Liver (tissue), 3 donors: ENCODE data around the gene UHRF2.

ENCODE experiments used
- EGR1 ChIP-seq, 2 donors: IDR thresholded peaks; 2 replicates each; pipeline ENCODE4 v1.6.1; 2016 to 2018; ENCODE audit warnings: antibody characterized with exemption in 2 of 2, low read depth in 2 of 2
- JUND ChIP-seq, 2 donors: IDR thresholded peaks; 2 replicates each; pipeline ENCODE4 v1.6.1; 2016; ENCODE audit warnings: antibody characterized with exemption in 2 of 2
- TAF1 ChIP-seq: conservative IDR thresholded peaks from 2 replicates; pipeline ENCODE4 v1.6.1; 2016; ENCODE audit warnings: antibody characterized with exemption, mild to moderate bottlenecking
- YY1 ChIP-seq: IDR thresholded peaks from 2 replicates; pipeline ENCODE4 v1.6.1; 2016; ENCODE audit warnings: antibody characterized with exemption, mild to moderate bottlenecking
- TF ChIP-seq, protein P1 (sequence below): fragments of 150-350 bp; IDR thresholded peaks from 2 replicates; pipeline ENCODE4 v1.5.1; 2017; ENCODE audit warnings: improper control_type of control experiment, low read depth, low read length; ENCODE audit not compliant: missing input control
- TF ChIP-seq, protein P2 (sequence below): IDR thresholded peaks from 2 replicates; pipeline ENCODE4 v1.6.1; 2016; ENCODE audit warnings: antibody characterized with exemption, mild to moderate bottlenecking
- donor health status: healthy.
- donor health status: healthy.

DNA sequence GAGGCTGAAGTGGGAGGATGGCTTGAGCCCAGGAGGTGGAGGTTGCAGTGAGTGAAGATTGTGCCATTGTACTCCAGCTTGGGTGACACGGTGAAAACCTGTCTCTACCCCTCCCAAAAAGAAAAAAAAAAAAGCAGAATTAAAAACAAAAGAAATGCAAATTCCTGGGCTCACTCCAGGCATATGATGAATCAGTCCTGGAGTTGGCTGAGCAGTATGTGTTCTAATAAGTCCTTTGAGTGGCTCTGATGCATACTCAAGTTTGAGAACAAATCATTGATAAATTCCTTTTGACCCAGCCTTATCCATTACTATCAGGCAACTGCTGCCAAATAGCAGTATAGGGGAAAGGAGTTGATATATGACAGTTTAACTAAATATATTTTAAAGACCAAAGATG, 28.3 kb downstream of the UHRF2 start:
- TF ChIP-seq, protein P1, sequence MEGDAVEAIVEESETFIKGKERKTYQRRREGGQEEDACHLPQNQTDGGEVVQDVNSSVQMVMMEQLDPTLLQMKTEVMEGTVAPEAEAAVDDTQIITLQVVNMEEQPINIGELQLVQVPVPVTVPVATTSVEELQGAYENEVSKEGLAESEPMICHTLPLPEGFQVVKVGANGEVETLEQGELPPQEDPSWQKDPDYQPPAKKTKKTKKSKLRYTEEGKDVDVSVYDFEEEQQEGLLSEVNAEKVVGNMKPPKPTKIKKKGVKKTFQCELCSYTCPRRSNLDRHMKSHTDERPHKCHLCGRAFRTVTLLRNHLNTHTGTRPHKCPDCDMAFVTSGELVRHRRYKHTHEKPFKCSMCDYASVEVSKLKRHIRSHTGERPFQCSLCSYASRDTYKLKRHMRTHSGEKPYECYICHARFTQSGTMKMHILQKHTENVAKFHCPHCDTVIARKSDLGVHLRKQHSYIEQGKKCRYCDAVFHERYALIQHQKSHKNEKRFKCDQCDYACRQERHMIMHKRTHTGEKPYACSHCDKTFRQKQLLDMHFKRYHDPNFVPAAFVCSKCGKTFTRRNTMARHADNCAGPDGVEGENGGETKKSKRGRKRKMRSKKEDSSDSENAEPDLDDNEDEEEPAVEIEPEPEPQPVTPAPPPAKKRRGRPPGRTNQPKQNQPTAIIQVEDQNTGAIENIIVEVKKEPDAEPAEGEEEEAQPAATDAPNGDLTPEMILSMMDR, result no peak
- no peak for TF ChIP-seq EGR1 (IDR thresholded peaks at IDR 0.05; ENCODE audit: low read depth in 2 of 2)
- no peak for TF ChIP-seq TAF1
- TF ChIP-seq, protein P2, sequence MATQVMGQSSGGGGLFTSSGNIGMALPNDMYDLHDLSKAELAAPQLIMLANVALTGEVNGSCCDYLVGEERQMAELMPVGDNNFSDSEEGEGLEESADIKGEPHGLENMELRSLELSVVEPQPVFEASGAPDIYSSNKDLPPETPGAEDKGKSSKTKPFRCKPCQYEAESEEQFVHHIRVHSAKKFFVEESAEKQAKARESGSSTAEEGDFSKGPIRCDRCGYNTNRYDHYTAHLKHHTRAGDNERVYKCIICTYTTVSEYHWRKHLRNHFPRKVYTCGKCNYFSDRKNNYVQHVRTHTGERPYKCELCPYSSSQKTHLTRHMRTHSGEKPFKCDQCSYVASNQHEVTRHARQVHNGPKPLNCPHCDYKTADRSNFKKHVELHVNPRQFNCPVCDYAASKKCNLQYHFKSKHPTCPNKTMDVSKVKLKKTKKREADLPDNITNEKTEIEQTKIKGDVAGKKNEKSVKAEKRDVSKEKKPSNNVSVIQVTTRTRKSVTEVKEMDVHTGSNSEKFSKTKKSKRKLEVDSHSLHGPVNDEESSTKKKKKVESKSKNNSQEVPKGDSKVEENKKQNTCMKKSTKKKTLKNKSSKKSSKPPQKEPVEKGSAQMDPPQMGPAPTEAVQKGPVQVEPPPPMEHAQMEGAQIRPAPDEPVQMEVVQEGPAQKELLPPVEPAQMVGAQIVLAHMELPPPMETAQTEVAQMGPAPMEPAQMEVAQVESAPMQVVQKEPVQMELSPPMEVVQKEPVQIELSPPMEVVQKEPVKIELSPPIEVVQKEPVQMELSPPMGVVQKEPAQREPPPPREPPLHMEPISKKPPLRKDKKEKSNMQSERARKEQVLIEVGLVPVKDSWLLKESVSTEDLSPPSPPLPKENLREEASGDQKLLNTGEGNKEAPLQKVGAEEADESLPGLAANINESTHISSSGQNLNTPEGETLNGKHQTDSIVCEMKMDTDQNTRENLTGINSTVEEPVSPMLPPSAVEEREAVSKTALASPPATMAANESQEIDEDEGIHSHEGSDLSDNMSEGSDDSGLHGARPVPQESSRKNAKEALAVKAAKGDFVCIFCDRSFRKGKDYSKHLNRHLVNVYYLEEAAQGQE, result no peak
- no peak for TF ChIP-seq YY1
- TF ChIP-seq JUND (IDR thresholded peaks at IDR 0.05), result no peak
